Measurements from ENCODE around the gene LRMDA. TPM values are rescaled to one million over a fixed set of nuclear protein-coding genes. Genes with fewer than 3 reads are reported as not detected.

The LRMDA gene
- total RNA-seq, 2 experiments from 2014 or later, result not detected

DNA sequence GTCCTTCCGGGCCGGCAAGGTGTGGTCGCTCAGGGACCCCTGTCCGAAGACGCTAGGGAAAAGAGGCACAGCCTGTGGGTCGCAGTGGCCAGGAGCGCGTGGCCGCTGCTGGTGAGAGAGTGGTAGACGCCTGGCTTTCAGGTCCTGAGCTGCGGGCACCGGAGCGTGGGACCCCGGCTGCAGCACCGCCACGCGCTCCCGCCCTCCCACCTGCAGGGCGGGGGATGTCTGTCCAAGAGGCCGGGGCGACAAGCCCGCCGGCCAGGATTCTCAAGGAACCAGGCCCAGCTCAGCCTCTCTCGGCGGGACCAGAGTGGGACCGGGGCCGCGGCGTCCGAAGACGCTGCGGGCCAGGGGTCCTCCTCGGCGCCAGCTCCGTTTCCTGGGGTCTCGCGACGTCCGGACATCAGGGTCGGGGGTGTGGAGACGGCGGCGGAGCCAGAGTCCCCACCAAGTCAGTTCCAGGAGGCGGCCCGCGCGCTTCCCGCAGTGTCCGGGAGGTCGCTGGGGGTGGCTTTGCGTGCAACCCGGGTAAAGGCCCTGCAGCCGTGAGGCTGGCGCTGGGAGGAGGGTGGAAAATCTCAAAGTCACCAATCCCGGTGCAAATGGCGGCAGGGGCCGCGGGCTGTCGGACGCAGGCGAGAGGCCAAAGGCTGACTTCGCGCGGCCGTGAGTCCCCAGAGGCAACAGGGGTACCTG is 35.3 kb upstream of the LRMDA start:
- no peak for DNase-seq
- CTCF ChIA-PET, result no interaction called here

DNA sequence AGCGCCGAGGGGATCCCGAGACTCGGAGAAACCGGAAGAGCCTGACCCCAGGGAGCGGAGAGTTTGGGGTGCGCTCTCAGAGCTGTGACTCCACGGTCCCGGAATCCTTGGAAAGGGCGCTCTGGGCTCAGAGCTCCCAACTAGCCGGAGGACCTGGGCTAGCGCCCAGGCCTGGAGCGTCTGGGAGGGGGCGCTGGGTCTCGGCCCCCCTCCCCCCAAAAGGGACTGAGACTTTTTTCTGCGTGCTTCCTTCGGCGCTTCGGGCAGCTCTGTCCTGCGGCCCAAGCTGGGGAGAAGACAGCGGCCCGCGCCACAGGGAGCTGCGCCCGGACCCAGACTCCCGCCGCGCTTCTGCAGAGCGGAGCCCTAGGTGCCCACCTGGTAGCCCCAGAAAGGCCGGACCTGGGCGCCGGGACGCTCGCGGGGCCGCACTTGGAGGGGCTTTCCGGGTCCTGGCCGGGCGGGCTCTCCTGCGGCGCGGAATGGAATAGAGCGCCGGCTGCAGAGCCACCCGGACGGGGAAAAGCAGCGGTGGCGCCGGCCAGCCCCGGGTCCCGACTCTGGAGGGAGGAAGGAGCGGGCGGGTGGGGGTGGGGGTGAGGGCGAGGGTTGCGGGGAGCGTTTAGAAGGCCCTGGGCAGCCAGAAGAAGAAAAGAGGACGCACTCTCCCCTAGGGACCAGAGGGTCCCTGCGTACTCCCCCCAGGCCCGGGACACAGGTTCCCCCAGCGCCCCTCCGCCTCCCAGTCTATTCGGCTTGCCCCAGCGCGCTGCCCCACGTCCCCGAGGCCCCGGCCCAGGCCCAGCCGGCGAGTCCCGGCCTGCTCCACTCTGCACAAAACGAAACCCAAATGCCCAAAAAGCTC is 34.6 kb upstream of the LRMDA start:
- H3K4me1 ChIP-seq (ENCODE audit: insufficient read depth, low read length), result peaks cover 33% of the 10 kb centered on the region
- Mint-ChIP-seq H3K4me1 (ENCODE audit: low read depth) (peaks cover 16% of the 10 kb centered on the region), H3K27ac (no peak overlapping the region), H3K9me3 (no peaks in the 10 kb centered on the region), H3K4me3 (no peak overlapping the region), H3K36me3 (ENCODE audit: low read depth) (no peaks in the 10 kb centered on the region), H3K27me3 (peaks cover 57% of the 10 kb centered on the region)
- ChIA-PET CTCF (no interaction called here), POLR2A (no interaction called here)
- no peak for DNase-seq
- no peaks in the 10 kb centered on the region for H3K36me3 ChIP-seq (ENCODE audit: insufficient read depth, low read length)
- H3K4me3 ChIP-seq (ENCODE audit: low read length), result no peak overlapping the region
- intact Hi-C loops (cut with DNase I, micrococcal nuclease), result loop anchor here in 1 of 2 experiments (5.0 kb wide), 2 partner anchors 640 to 910 kb away; no protein-coding TSS in a partner anchor
- TF ChIP-seq, protein P1, sequence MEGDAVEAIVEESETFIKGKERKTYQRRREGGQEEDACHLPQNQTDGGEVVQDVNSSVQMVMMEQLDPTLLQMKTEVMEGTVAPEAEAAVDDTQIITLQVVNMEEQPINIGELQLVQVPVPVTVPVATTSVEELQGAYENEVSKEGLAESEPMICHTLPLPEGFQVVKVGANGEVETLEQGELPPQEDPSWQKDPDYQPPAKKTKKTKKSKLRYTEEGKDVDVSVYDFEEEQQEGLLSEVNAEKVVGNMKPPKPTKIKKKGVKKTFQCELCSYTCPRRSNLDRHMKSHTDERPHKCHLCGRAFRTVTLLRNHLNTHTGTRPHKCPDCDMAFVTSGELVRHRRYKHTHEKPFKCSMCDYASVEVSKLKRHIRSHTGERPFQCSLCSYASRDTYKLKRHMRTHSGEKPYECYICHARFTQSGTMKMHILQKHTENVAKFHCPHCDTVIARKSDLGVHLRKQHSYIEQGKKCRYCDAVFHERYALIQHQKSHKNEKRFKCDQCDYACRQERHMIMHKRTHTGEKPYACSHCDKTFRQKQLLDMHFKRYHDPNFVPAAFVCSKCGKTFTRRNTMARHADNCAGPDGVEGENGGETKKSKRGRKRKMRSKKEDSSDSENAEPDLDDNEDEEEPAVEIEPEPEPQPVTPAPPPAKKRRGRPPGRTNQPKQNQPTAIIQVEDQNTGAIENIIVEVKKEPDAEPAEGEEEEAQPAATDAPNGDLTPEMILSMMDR (IDR thresholded peaks at IDR 0.05), result no peak
- H3K27ac ChIP-seq (ENCODE audit: low read depth in 1 of 2, low read length in 2 of 2), result no peak overlapping the region
- H3K27me3 ChIP-seq (ENCODE audit: control insufficient read depth in 1 of 2, insufficient read depth in 2 of 2, low read length in 2 of 2), result peaks cover 54 to 87% of the 10 kb centered on the region in 2 experiments
- peaks cover 0 to 31% of the 10 kb centered on the region in 2 experiments for H3K9me3 ChIP-seq (ENCODE audit: control insufficient read depth in 1 of 2, insufficient read depth in 1 of 2, low read length in 2 of 2)
- ATAC-seq (ENCODE audit: poor library complexity), result no peak

More for the DNA sequence above, 35.3 kb upstream of the LRMDA start:
- H3K27me3 Mint-ChIP-seq, result peaks cover 63% of the 10 kb centered on the region
- TF ChIP-seq, protein P1 (IDR thresholded peaks at IDR 0.05), result no peak
- no peak overlapping the region for H3K27ac Mint-ChIP-seq
- Histone ChIP-seq H3K4me3 (ENCODE audit: low read length) (no peak overlapping the region), H3K9me3 (ENCODE audit: control insufficient read depth in 1 of 2, insufficient read depth in 1 of 2, low read length in 2 of 2) (peaks cover 0 to 31% of the 10 kb centered on the region in 2 experiments), H3K36me3 (ENCODE audit: insufficient read depth, low read length) (no peaks in the 10 kb centered on the region), H3K27ac (ENCODE audit: low read depth in 1 of 2, low read length in 2 of 2) (no peak overlapping the region), H3K27me3 (ENCODE audit: control insufficient read depth in 1 of 2, insufficient read depth in 2 of 2, low read length in 2 of 2) (peaks cover 59 to 90% of the 10 kb centered on the region in 2 experiments), H3K4me1 (ENCODE audit: insufficient read depth, low read length) (peaks cover 29% of the 10 kb centered on the region)
- H3K4me3 Mint-ChIP-seq, result no peak overlapping the region
- no peak for ATAC-seq (ENCODE audit: poor library complexity)
- H3K36me3 Mint-ChIP-seq (ENCODE audit: low read depth), result no peaks in the 10 kb centered on the region
- intact Hi-C loops (cut with DNase I, micrococcal nuclease), result loop anchor here in 1 of 2 experiments (5.0 kb wide), 2 partner anchors 641 to 911 kb away; no protein-coding TSS in a partner anchor
- no peaks in the 10 kb centered on the region for H3K9me3 Mint-ChIP-seq
- H3K4me1 Mint-ChIP-seq (ENCODE audit: low read depth), result peaks cover 16% of the 10 kb centered on the region
- POLR2A ChIA-PET, result no interaction called here

DNA sequence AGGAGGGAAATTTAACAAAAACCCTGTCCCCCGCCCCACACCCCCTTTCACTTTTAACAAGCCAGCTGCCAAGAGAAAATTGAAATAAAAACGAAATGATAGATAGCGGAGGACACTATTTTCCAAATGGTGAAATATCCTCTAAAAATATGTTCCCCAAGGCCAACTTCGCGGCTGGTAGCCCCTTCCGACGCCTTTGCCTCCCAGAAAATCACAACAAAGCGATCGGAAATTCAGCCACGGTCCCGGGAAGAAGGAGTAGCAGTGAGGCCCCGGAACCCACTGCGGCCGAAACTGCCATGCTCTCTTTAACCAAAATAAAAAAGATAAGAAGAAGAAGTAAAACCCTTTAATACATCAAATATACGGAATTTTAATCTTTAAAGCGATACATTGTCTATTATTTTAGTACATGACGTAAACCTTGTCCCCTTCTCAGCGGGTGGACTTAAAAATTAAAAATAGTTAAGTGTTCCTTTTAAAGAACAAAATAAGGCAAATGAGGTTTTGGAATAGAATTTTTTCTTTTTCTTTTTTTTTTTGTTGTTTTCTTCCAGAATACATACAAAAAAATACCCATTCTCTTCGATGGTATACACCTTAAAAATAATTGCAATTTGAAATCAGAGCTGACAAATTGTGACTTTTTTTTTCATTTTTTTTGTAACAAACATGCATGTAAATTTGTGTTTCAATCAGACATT is 33.8 kb upstream of the LRMDA start:
- no peaks in the 10 kb centered on the region for H3K9me3 Mint-ChIP-seq
- Histone ChIP-seq H3K36me3 (ENCODE audit: insufficient read depth, low read length) (no peaks in the 10 kb centered on the region), H3K4me1 (ENCODE audit: insufficient read depth, low read length) (peaks cover 41% of the 10 kb centered on the region), H3K9me3 (ENCODE audit: control insufficient read depth in 1 of 2, insufficient read depth in 1 of 2, low read length in 2 of 2) (peaks cover 0 to 31% of the 10 kb centered on the region in 2 experiments), H3K27ac (ENCODE audit: low read depth in 1 of 2, low read length in 2 of 2) (no peak overlapping the region), H3K4me3 (ENCODE audit: low read length) (no peak overlapping the region), H3K27me3 (ENCODE audit: control insufficient read depth in 1 of 2, insufficient read depth in 2 of 2, low read length in 2 of 2) (peaks cover 55 to 87% of the 10 kb centered on the region in 2 experiments)
- CTCF ChIA-PET, result interaction anchor here (0.5 kb wide), 1 partner anchor 140 kb away, joined by 4 read pairs; no protein-coding TSS in a partner anchor
- no peak overlapping the region for H3K27ac Mint-ChIP-seq
- H3K36me3 Mint-ChIP-seq (ENCODE audit: low read depth), result no peaks in the 10 kb centered on the region
- peaks cover 21% of the 10 kb centered on the region for H3K4me1 Mint-ChIP-seq (ENCODE audit: low read depth)
- no peak for DNase-seq
- ATAC-seq (ENCODE audit: poor library complexity), result no peak
- intact Hi-C loops (cut with DNase I, micrococcal nuclease), result loop anchor here in 1 of 2 experiments (5.0 kb wide), 2 partner anchors 640 to 910 kb away; no protein-coding TSS in a partner anchor
- peaks cover 57% of the 10 kb centered on the region for H3K27me3 Mint-ChIP-seq
- POLR2A ChIA-PET, result no interaction called here
- TF ChIP-seq, protein P1 (IDR thresholded peaks at IDR 0.05), result no peak
- H3K4me3 Mint-ChIP-seq, result no peak overlapping the region
